K562 (cell line): Measurements from ENCODE around the gene RNF187. TPM values are rescaled to one million over a fixed set of nuclear protein-coding genes. Genes with fewer than 3 reads are reported as not detected.
A peak's percentile ranks its signal among the peaks of the same experiment; 100 is the strongest.

Experiments used
- ATF1 ChIP-seq, 2 experiments: fragments of 450-650 bp in 1 of 2; IDR thresholded peaks; 2 replicates each; pipeline ENCODE4 v1.6.1; 2016; ENCODE audit warnings: missing compliant biosample characterization in 1 of 2, missing genetic modification characterization in 1 of 2
- BRCA1 ChIP-seq, 2 experiments: fragments of 450-650 bp in 1 of 2; sonication (generic) in 1 of 2; formaldehyde crosslinking in 1 of 2; IDR thresholded peaks; 2 replicates each; pipeline versions ENCODE4 v1.5.0 to v1.6.1; 2017 to 2020; ENCODE audit warnings: mild to moderate bottlenecking in 1 of 2, missing genetic modification reagents in 1 of 2
- CBFA2T3 ChIP-seq: fragments of 450-650 bp; IDR thresholded peaks from 2 replicates; pipeline ENCODE4 v1.6.1; 2017
- E2F8 ChIP-seq: fragments of 450-650 bp; IDR thresholded peaks from 2 replicates; pipeline ENCODE4 v1.7.1; 2018; ENCODE audit warnings: mild to moderate bottlenecking, low read depth; ENCODE audit not compliant: partially characterized antibody
- EZH2 ChIP-seq: IDR thresholded peaks from 2 replicates; pipeline ENCODE4 v1.6.1; 2012; ENCODE audit warnings: low read depth, mild to moderate bottlenecking, inconsistent platforms, low read length, borderline replicate concordance
- FOXA1 ChIP-seq: fragments of 450-650 bp; IDR thresholded peaks from 2 replicates; pipeline ENCODE4 v1.6.1; 2016; ENCODE audit warnings: mild to moderate bottlenecking, borderline replicate concordance
- GATAD2A ChIP-seq: fragments of 450-650 bp; IDR thresholded peaks from 2 replicates; pipeline ENCODE4 v1.6.1; 2017
- GTF2A2 ChIP-seq: IDR thresholded peaks from 2 replicates; pipeline ENCODE4 v1.6.1; 2016; ENCODE audit warnings: mild to moderate bottlenecking, missing genetic modification characterization, missing compliant biosample characterization
- KDM5B ChIP-seq: fragments of 200-600 bp; sonication (generic); IDR thresholded peaks from 2 replicates; pipeline ENCODE4 v1.6.1; 2012; ENCODE audit warnings: low read depth, mild to moderate bottlenecking, moderate library complexity, low read length, control low read depth, inconsistent platforms; ENCODE audit not compliant: insufficient replicate concordance
- NEUROD1 ChIP-seq: fragments of 150-350 bp; IDR thresholded peaks from 2 replicates; pipeline ENCODE4 v1.6.1; 2014; ENCODE audit warnings: borderline replicate concordance, low read length, low read depth; ENCODE audit not compliant: partially characterized antibody
- NONO ChIP-seq, 2 experiments: fragments of 200-400 bp in 1 of 2; fragments of 450-650 bp in 1 of 2; formaldehyde crosslinking in 1 of 2; IDR thresholded peaks; 2 replicates each; pipeline ENCODE4 v1.6.1; 2017; ENCODE audit warnings: low read depth in 2 of 2, mild to moderate bottlenecking in 2 of 2, moderate library complexity in 2 of 2, low read length in 1 of 2
- NR4A1 ChIP-seq, 2 experiments: fragments of 250-450 bp in 1 of 2; fragments of 450-650 bp in 1 of 2; sonication (Bioruptor Pico) in 1 of 2; IDR thresholded peaks; 2 replicates each; pipeline versions ENCODE4 v1.4.0 to v1.6.1; 2016 to 2020; ENCODE audit warnings: mild to moderate bottlenecking in 2 of 2, missing compliant biosample characterization in 1 of 2, missing genetic modification characterization in 1 of 2, moderate library complexity in 1 of 2
- PHTF2 ChIP-seq: fragments of 250-450 bp; sonication (Bioruptor Pico); IDR thresholded peaks from 2 replicates; pipeline ENCODE4 v1.5.0; 2021; ENCODE audit warnings: mild to moderate bottlenecking
- RAD21 ChIP-seq, 2 experiments: fragments of 250-450 bp in 1 of 2; fragments of 450-650 bp in 1 of 2; sonication (Bioruptor Pico) in 1 of 2; formaldehyde crosslinking in 1 of 2; IDR thresholded peaks in 1 of 2; conservative IDR thresholded peaks in 1 of 2; 2 replicates each; pipeline versions ENCODE4 v1.4.0 to v1.8.0; 2020 to 2022; ENCODE audit warnings: mild to moderate bottlenecking in 2 of 2, moderate library complexity in 1 of 2
- RAD51 ChIP-seq: fragments of 450-650 bp; IDR thresholded peaks from 2 replicates; pipeline ENCODE4 v1.7.1; 2016; ENCODE audit warnings: low read depth, mild to moderate bottlenecking, borderline replicate concordance
- SMAD2 ChIP-seq: fragments of 150-350 bp; IDR thresholded peaks from 2 replicates; pipeline ENCODE4 v1.6.1; 2014; ENCODE audit warnings: low read depth, mild to moderate bottlenecking, low read length
- SMARCB1 ChIP-seq: IDR thresholded peaks from 2 replicates; pipeline ENCODE4 v1.6.1; 2011; ENCODE audit warnings: improper control_type of control experiment, low read depth; ENCODE audit not compliant: insufficient read length
- SOX6 ChIP-seq: fragments of 450-650 bp; IDR thresholded peaks from 2 replicates; pipeline ENCODE4 v1.6.1; 2014; ENCODE audit warnings: mild to moderate bottlenecking
- SRSF3 ChIP-seq: fragments of 200-400 bp; formaldehyde crosslinking; IDR thresholded peaks from 2 replicates; pipeline ENCODE4 v1.6.1; 2016; ENCODE audit warnings: mild to moderate bottlenecking, low read length, moderate library complexity; ENCODE audit not compliant: insufficient read depth
- ZBTB7A ChIP-seq: IDR thresholded peaks from 2 replicates; pipeline ENCODE4 v1.6.1; 2011; ENCODE audit warnings: low read depth, mild to moderate bottlenecking, low read length, moderate library complexity, borderline replicate concordance; ENCODE audit not compliant: control insufficient read depth
- ZC3H8 ChIP-seq: fragments of 450-650 bp; IDR thresholded peaks from 2 replicates; pipeline ENCODE4 v1.6.1; 2017
- ZNF174 ChIP-seq: fragments of 250-450 bp; sonication (Bioruptor Pico); IDR thresholded peaks from 2 replicates; pipeline ENCODE4 v1.4.0; 2020; ENCODE audit warnings: mild to moderate bottlenecking
- ZNF239 ChIP-seq: fragments of 250-450 bp; sonication (Bioruptor Pico); IDR thresholded peaks from 2 replicates; pipeline ENCODE4 v1.4.0; 2020; ENCODE audit warnings: mild to moderate bottlenecking
- ZNF76 ChIP-seq: fragments of 250-450 bp; sonication (Bioruptor Pico); IDR thresholded peaks from 2 replicates; pipeline ENCODE4 v1.4.0; 2020; ENCODE audit warnings: mild to moderate bottlenecking, moderate library complexity, borderline replicate concordance
- polyA plus RNA-seq, 8 experiments: library from polyadenylated mRNA; depleted of rRNA in 4 of 8; stranded (reverse) in 5 of 8; unstranded in 3 of 8; fragments of >200 nt; fragmentation: Nextera tagmentation in 2 of 8; fragmentation: Illumina TruSeq in 1 of 8; extraction: Ambion mirVana in 2 of 8; extraction: Trizol in 1 of 8; gene quantifications; 2 replicates each; pipeline versions ENCODE4 v1.2.1 to v1.2.3, GENCODE V29; 2011 to 2014; ENCODE audit warnings: inconsistent platforms in 1 of 8, missing spikeins in 1 of 8
- total RNA-seq, 7 experiments: library from RNA; depleted of rRNA in 6 of 7; stranded (reverse); fragments of >200 nt in 6 of 7; fragmentation: Illumina TruSeq in 2 of 7; extraction: Trizol in 2 of 7; gene quantifications; 2 replicates each; pipeline versions ENCODE4 v1.2.1 to v1.2.3, GENCODE V29; 2011 to 2021; ENCODE audit warnings: low replicate concordance in 1 of 7
- TF ChIP-seq, protein P1 (sequence below): fragments of 450-650 bp; formaldehyde crosslinking; IDR thresholded peaks from 2 replicates; pipeline ENCODE4 v1.4.0; 2022; ENCODE audit warnings: missing genetic modification characterization

Gene RNF187
- total and polyA plus RNA-seq, 9 of the 15 experiments (the other 6 are each of a cell fraction or from before 2014, with no cell fraction given), result 2.3 to 119 (median 41.9) TPM

GRCh38 chr1:228463559-228464455 is 23.4 kb upstream of the RNF187 start (continued):
- no peak for TF ChIP-seq E2F8
- TF ChIP-seq ZNF239, result no peak
- TF ChIP-seq NR4A1 (CRISPR knock-in tag; IDR thresholded peaks at IDR 0.05), result no peak
- TF ChIP-seq NR4A1 (tag; IDR thresholded peaks at IDR 0.05), result peak; percentile 70; the same call in 1 of the 2 replicates
- TF ChIP-seq ZNF174 (CRISPR knock-in tag), result no peak
- no peak for TF ChIP-seq SRSF3
- TF ChIP-seq FOXA1, result no peak
- peak; percentile 22; the same call in 1 of the 2 replicates for TF ChIP-seq RAD51
- TF ChIP-seq SMARCB1, result no peak
- TF ChIP-seq, protein P1, sequence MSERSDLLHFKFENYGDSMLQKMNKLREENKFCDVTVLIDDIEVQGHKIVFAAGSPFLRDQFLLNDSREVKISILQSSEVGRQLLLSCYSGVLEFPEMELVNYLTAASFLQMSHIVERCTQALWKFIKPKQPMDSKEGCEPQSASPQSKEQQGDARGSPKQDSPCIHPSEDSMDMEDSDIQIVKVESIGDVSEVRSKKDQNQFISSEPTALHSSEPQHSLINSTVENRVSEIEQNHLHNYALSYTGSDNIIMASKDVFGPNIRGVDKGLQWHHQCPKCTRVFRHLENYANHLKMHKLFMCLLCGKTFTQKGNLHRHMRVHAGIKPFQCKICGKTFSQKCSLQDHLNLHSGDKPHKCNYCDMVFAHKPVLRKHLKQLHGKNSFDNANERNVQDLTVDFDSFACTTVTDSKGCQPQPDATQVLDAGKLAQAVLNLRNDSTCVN (CRISPR knock-in tag), result no peak
- TF ChIP-seq KDM5B, result peak; percentile 35
- peak; percentile 93 for TF ChIP-seq ZBTB7A
- TF ChIP-seq GTF2A2, result no peak
- TF ChIP-seq BRCA1 (IDR thresholded peaks at IDR 0.05), result no peak
- no peak for TF ChIP-seq BRCA1 (CRISPR knock-in tag; IDR thresholded peaks at IDR 0.05)
- TF ChIP-seq PHTF2 (CRISPR knock-in tag), result no peak
- peak; percentile 84; the same call in 1 of the 2 replicates for TF ChIP-seq GATAD2A
- peak; percentile 53 for TF ChIP-seq CBFA2T3
- no peak for TF ChIP-seq EZH2
- no peak for TF ChIP-seq NONO (IDR thresholded peaks at IDR 0.05; ENCODE audit: low read depth in 2 of 2, low read length in 1 of 2)
- no peak for TF ChIP-seq ATF1 (CRISPR knock-in tag; IDR thresholded peaks at IDR 0.05)
- TF ChIP-seq ATF1 (tag; IDR thresholded peaks at IDR 0.05), result peak; percentile 87
- peak; percentile 81 for TF ChIP-seq SOX6
- no peak for TF ChIP-seq SMAD2
- no peak; the same call in 1 of the 2 replicates for TF ChIP-seq ZNF76
- TF ChIP-seq NEUROD1, result peak; percentile 72
- TF ChIP-seq ZC3H8, result no peak
- TF ChIP-seq RAD21 (CRISPR knock-in tag; conservative IDR thresholded peaks at IDR 0.05 in 1 of 2, IDR thresholded peaks at IDR 0.05 in 1 of 2), result peak; percentile 34 to 61
